Measurements from ENCODE around the gene SLC9C2. TPM values are rescaled to one million over a fixed set of nuclear protein-coding genes. Genes with fewer than 3 reads are reported as not detected.

Gene SLC9C2
- total RNA-seq, 1 experiment from 2014 or later, result not detected

DNA sequence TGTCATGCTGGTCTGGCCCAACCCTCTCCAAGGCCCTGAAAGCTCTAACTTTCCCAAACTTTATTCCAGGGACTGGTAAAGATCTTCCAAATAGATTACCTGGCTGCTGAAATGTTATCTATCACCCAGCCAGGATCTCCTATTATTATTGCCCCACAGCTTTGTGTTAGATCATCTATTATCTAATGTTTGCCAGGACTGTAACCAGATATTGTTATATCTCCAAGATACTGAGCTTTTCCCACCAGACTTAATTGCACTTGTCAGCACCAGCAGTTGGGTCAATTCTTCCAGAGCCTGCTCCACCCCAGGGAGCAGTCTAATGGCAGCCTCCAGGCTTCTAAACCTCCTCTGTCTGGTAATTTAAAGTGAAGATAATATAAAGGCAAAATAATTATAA, 66.6 kb downstream of the SLC9C2 start:
- POLR2A ChIA-PET (ENCODE audit: unreplicated experiment), result no interaction called here
- no peak for TF ChIP-seq EZH2 (IDR thresholded peaks at IDR 0.05; ENCODE audit: low read depth)
- TF ChIP-seq, protein P1, sequence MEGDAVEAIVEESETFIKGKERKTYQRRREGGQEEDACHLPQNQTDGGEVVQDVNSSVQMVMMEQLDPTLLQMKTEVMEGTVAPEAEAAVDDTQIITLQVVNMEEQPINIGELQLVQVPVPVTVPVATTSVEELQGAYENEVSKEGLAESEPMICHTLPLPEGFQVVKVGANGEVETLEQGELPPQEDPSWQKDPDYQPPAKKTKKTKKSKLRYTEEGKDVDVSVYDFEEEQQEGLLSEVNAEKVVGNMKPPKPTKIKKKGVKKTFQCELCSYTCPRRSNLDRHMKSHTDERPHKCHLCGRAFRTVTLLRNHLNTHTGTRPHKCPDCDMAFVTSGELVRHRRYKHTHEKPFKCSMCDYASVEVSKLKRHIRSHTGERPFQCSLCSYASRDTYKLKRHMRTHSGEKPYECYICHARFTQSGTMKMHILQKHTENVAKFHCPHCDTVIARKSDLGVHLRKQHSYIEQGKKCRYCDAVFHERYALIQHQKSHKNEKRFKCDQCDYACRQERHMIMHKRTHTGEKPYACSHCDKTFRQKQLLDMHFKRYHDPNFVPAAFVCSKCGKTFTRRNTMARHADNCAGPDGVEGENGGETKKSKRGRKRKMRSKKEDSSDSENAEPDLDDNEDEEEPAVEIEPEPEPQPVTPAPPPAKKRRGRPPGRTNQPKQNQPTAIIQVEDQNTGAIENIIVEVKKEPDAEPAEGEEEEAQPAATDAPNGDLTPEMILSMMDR (conservative IDR thresholded peaks at IDR 0.05), result no peak
- CTCF ChIA-PET, result no interaction called here

DNA sequence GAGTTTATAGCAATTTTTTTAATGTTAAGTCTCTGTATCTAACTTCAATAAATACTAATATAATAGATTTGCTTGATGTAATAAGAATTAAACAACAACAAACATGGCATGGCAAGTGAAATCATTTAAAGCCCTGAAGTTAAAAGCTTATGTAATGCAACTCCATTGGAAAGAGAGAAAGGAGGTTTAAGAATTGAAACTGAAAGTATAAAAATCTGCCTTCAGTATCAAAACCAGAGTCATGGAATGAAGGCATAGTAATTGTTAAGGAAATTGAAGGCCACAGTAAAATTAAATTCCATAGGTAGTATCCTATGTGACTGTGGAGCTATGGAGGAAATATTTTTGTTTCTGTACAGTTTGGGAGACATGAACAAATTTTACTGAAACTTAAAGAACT, 70.6 kb downstream of the SLC9C2 start:
- Histone ChIP-seq H3K9me3 (ENCODE audit: insufficient read depth, low read depth) (no peaks in the 10 kb centered on the region), H3K4me2 (peak overlapping the region; percentile 24), H3K4me1 (replicated peaks; ENCODE audit: insufficient read depth) (no peaks in the 10 kb centered on the region), H3F3A (ENCODE audit: insufficient read depth, low read depth) (no peaks in the 10 kb centered on the region), H3K27ac (no peak overlapping the region), H3K4me3 (no peak overlapping the region), H3K9me2 (ENCODE audit: insufficient read depth) (no peaks in the 10 kb centered on the region), H2AFZ (no peak overlapping the region), H3K36me3 (ENCODE audit: low read depth) (no peaks in the 10 kb centered on the region), H4K20me1 (ENCODE audit: insufficient read depth) (no peaks in the 10 kb centered on the region; the same call in 1 of the 2 replicates), H3K79me2 (ENCODE audit: low read depth) (no peaks in the 10 kb centered on the region), H3K27me3 (ENCODE audit: insufficient read depth, low read depth) (no peaks in the 10 kb centered on the region)
- ChIA-PET POLR2A (ENCODE audit: unreplicated experiment) (interaction anchor here (0.5 kb wide), 1 partner anchor 336 kb away, joined by 3 read pairs; the partner anchor contains the start of gene ZBTB37), CTCF (no interaction called here)
- intact Hi-C loops (cut with micrococcal nuclease; ENCODE audit: unreplicated experiment), result no loop called here
- DNase-seq, result no peak
- TF ChIP-seq, protein P1 (conservative IDR thresholded peaks at IDR 0.05), result no peak
- TF ChIP-seq EZH2 (IDR thresholded peaks at IDR 0.05; ENCODE audit: low read depth), result no peak
- BruUV-seq (replicated peaks), result no TSS peak

More for the DNA sequence above, 66.6 kb downstream of the SLC9C2 start:
- H3K4me2 ChIP-seq, result no peak overlapping the region
- BruUV-seq (replicated peaks), result no TSS peak
- no peaks in the 10 kb centered on the region for H3K27me3 ChIP-seq (ENCODE audit: insufficient read depth, low read depth)
- no peaks in the 10 kb centered on the region for H3K9me2 ChIP-seq (ENCODE audit: insufficient read depth)
- H3K4me1 ChIP-seq (replicated peaks; ENCODE audit: insufficient read depth), result no peaks in the 10 kb centered on the region
- H3K36me3 ChIP-seq (ENCODE audit: low read depth), result no peaks in the 10 kb centered on the region
- intact Hi-C loops (cut with micrococcal nuclease; ENCODE audit: unreplicated experiment), result no loop called here
- H3K4me3 ChIP-seq, result no peak overlapping the region
- no peak overlapping the region for H3K27ac ChIP-seq
- DNase-seq, result no peak
- no peaks in the 10 kb centered on the region for H3K9me3 ChIP-seq (ENCODE audit: insufficient read depth, low read depth)
- no peak overlapping the region for H2AFZ ChIP-seq
- no peaks in the 10 kb centered on the region for H3F3A ChIP-seq (ENCODE audit: insufficient read depth, low read depth)
- H3K79me2 ChIP-seq (ENCODE audit: low read depth), result no peaks in the 10 kb centered on the region
- H4K20me1 ChIP-seq (ENCODE audit: insufficient read depth), result no peaks in the 10 kb centered on the region; the same call in 1 of the 2 replicates

DNA sequence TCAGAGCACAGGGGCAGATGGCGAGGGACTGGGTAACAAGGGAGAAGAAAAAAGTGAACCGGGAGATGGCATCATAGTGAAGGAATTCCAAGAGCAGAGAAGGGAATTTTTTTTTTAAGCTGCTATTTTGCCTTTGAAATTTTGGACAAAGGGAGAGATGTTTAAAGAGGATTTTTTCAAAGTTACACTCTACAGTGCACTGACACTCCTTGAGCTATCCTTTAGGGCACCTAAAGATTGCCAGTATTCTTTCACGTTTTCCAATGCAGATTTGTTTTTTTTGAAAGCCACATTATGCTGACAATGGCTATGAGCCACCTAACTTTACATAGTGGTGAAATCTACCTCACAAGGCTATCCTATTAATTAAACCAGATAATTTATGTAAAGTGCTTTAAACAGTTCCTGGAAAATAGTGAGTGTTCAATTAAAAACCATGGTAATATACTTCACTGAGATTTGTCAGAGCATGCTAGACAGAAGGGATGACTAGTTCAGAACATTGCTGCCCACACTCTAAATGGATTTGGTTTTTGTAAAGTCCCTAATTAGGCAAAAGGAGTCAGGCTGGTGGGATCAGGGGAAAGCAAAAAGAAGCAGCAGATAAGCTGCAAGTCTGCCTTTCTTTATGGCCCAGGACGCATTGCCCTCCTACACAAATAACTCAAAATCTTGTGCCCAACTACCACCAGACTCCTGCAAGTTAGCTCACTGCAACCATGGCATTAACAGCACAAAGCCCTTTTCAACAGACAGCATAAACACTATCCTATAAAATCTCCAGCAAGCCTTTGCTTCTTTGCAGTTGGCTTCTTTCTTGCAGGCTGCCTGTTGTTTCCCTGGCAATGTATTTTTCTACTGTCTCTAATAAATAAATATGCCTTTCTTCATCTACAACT, 71.8 kb downstream of the SLC9C2 start:
- Histone ChIP-seq H3K27me3 (ENCODE audit: insufficient read depth, low read depth) (no peaks in the 10 kb centered on the region), H3K4me1 (replicated peaks; ENCODE audit: insufficient read depth) (peaks cover 6% of the 10 kb centered on the region), H4K20me1 (ENCODE audit: insufficient read depth) (no peaks in the 10 kb centered on the region; the same call in 1 of the 2 replicates), H3K9me2 (ENCODE audit: insufficient read depth) (no peaks in the 10 kb centered on the region), H3K36me3 (ENCODE audit: low read depth) (no peaks in the 10 kb centered on the region), H3K79me2 (ENCODE audit: low read depth) (no peaks in the 10 kb centered on the region), H3K9me3 (ENCODE audit: insufficient read depth, low read depth) (no peaks in the 10 kb centered on the region), H2AFZ (no peak overlapping the region; the same call in 1 of the 2 replicates), H3K4me2 (no peak overlapping the region), H3K27ac (no peak overlapping the region), H3F3A (ENCODE audit: insufficient read depth, low read depth) (no peaks in the 10 kb centered on the region), H3K4me3 (no peak overlapping the region)
- CTCF ChIA-PET, result no interaction called here
- no peak for TF ChIP-seq EZH2 (IDR thresholded peaks at IDR 0.05; ENCODE audit: low read depth)
- TF ChIP-seq, protein P1 (conservative IDR thresholded peaks at IDR 0.05), result no peak
- POLR2A ChIA-PET (ENCODE audit: unreplicated experiment), result no interaction called here
- intact Hi-C loops (cut with micrococcal nuclease; ENCODE audit: unreplicated experiment), result no loop called here
- no peak for DNase-seq
- no TSS peak for BruUV-seq (replicated peaks)
